CD4-positive, alpha-beta T cell treated with Interleukin-6 at 100 ng/mL for 8 hours (primary cell): Measurements from ENCODE around the gene PITX2.

Source experiments
- DNase-seq: peaks from one replicate; pipeline ENCODE4 v3.0.0-alpha.2; 2020; ENCODE audit warnings: mixed read lengths, low spot score

The PITX2 gene

DNA sequence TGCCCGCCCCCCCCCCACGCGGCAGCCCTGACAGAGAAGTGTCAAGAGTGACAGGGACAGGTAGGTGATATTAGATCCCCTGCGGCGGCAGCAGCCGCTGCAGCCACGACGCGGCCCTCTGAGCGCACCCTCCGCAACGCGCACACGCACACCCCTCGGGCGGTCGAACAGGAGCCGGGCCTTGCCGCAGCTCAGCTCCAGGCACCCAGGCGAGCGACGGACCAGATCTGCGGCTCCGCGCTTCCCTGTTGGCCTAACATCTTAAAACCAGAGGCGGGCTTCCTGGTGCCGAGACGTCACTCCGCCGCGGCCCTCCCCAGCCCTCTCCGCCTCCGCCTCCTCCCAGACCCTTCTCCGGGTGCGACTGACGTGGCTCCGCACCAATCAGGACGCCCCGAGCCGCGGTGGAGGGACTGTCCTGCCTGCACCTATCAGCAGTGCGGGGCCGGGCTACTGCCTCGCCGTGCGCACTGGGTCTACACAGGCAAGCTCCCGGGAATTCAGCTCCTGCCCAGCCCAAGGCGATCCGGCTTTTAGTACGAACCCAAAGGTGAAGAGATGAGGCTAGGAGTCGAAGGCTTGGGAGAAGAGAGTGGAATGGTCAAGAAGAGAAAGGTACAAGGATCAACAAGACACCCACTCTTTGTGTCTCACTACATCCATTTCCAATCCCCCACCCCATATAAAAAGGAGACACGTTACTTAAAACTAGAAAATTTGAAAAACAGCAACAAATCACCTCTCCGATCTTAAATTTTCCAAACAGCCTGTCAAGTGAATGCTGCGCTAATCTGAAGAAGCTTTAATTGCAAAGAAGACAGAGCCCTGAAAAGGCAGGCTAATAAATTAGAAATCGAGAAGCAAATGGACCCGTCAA, at the start of gene PITX2:
Gene PITX2, minus strand, starts transcription at position 237 of the 877 bp plus-strand sequence. CDS start 617 bp downstream, outside the sequence.
- DNase-seq, result no peak

DNA sequence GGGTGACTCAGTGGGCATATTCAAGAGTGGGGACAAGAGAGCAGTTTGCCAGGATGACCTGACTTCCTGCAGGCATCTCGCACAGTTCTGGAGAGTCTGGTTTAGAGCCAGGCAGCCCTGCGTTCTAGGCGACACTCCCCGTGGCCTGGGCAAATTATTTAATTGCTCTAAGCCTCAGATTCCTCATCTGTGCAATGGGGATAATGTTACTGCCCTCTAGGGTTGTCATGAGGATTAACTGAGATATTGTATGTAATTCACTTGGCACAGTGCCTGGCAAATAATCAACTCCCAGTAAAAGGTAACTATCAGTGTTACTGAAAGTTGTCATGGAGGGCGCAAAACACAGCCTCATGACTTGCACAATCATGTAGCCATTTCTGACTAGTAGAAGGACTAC, 48.8 kb upstream of the PITX2 start:
- no peak for DNase-seq

DNA sequence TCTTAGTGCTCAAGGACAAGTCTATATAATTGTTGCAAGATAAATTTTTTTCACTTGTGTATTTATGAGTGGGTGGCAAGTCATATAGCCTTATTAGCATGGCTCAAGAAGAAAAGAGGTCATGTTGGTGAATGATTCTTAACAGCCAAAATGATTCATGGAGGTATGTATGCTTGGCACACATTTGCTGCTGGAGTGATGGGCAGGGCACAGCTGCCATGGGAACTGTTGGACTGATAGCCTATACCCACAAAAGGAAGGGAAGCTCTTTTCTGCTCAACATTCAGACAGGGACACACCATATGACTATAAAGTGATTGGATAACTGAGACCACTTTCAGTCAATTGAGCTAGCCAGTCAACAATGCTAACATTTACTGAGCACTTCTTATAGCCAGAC, 46.8 kb upstream of the PITX2 start:
- no peak for DNase-seq

DNA sequence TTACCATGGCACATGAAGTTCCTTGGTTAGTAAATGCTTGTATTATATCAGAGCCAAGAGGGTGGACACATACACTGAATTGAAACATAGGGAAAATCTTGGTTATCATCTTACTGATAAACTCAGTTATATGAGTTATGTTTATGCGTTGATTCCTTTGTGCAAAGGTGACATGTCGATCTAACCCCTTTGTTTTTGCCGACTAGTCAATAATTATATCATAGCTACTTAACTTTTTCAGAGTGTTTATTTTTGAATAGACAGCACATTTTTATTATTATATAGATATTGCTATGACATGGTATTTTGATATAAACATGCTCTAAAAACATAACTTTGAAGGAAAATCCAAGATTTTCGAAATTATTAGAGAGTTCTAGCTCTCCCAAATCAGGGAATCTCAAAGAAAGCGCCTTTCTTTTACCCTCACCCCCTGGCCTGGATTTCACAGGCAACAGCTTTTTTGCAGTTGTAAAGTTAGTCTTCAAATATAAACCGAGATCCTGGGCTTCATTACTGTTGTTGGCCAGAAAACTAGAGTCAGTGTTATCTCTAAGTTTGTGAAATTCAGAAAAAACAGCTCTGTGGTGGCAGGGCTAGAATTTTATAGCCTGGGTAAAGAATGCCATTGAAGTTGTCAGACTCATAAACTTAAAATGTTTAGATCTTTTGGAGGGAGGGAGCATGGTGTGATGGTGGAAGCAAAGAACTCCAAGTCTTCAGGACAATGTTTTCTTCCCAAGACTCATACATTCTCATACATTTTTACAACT, 45.8 kb upstream of the PITX2 start:
- no peak for DNase-seq

DNA sequence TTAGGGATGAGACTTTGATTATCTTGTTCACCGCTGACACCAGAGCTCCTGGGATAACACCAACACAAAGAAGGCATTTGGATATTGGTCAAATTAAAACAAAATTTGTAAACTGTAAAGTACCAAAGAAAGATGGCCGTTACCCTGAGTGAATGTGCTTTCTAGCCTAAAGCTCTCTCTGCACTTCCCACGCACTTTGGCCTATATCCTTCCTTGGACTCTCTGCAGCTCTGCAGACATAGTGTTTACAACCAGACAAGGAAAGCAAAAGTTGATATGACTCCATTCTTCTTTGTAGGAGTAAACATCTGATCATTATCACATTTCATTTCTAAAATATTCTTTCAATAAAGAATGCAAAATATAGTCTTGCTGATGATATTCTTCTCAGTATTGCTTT, 44.8 kb upstream of the PITX2 start:
- no peak for DNase-seq

DNA sequence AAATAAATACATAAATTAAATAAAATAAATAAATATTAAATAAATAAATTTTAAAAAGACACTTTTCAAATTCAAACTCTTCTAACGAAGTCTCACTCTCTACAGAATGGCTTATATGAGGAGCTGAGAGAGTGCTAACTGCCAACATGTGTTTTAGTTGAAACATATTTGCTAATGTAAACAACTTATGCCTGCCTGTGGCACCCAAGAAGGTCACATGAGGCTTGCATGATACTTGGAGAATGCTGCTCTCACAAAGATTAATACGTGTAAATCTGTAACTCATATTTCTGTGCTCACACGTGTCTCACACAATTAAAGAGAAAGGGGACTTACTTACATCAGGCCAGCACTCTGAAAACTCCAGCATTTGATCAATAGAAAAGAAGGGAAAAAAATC, 43.2 kb upstream of the PITX2 start:
- no peak for DNase-seq

- DNase-seq, result no peak
These were observed 41.0 kb upstream of the PITX2 start for GRCh38 chr4:110663738-110664444.

- no peak for DNase-seq
These were observed 40.3 kb upstream of the PITX2 start for GRCh38 chr4:110663206-110663605.

GRCh38 chr4:110660755-110661154, 37.9 kb upstream of the PITX2 start:
- no peak for DNase-seq

- DNase-seq, result no peak
These were observed 31.4 kb upstream of the PITX2 start for GRCh38 chr4:110654254-110654635.

GRCh38 chr4:110653321-110654253, 30.7 kb upstream of the PITX2 start:
- DNase-seq, result no peak

- no peak for DNase-seq
These were observed 21.1 kb upstream of the PITX2 start for GRCh38 chr4:110644008-110644407.

DNA sequence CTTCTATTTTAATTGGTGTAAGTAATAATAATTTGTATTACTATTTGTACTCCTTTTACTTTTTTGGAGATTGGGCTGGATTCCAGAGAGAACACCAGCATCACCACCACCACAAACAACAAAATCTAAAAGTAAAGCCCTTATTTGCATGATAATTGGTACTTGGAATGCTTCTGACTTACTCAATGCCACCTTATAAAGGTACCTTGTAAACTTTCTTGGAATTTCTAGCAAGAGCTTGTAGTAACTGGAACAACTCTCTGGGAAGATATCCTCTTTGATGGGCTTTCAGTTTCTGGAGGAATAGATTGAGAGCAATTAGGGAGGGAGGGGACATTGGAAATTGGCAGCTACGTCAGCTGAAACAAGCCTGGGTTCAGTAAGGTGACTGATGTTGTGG, 20.2 kb upstream of the PITX2 start:
- no peak for DNase-seq

- no peak for DNase-seq
These were observed 18.3 kb upstream of the PITX2 start for GRCh38 chr4:110641218-110641617.

- no peak for DNase-seq
These were observed 17.7 kb upstream of the PITX2 start for GRCh38 chr4:110640576-110640975.

GRCh38 chr4:110639207-110640090, 16.6 kb upstream of the PITX2 start:
- DNase-seq, result no peak

DNA sequence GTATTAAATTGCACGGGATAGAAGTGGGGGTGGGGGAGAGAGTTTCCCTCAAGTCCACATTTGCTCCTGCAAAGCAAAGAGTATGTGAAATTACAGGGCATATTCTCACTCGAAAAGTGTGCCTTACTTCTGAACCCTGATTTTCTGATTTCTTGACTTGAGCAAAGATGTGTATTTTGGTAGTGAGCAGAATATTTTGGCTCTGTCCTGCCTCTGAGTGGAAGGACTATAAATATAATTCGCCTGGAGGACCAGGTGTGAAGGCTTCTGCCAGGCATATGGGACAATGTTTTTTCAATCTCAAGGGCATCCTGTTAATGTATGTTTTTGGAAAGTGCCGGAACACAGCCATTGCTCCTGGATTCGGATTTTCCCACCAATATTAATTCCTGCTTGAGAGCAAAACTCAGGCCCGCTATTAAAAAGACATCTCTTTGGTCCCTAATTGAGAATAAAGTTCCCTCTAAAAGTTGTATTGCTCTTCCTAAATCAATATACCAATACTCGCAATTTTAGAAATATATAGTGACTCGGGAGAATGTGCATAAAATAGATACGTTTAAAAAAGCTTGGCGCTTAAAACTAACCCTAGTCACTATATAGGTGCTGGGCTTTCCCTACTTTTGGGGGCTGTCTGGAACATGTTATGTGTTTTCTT, 15.3 kb upstream of the PITX2 start:
- DNase-seq, result no peak

DNA sequence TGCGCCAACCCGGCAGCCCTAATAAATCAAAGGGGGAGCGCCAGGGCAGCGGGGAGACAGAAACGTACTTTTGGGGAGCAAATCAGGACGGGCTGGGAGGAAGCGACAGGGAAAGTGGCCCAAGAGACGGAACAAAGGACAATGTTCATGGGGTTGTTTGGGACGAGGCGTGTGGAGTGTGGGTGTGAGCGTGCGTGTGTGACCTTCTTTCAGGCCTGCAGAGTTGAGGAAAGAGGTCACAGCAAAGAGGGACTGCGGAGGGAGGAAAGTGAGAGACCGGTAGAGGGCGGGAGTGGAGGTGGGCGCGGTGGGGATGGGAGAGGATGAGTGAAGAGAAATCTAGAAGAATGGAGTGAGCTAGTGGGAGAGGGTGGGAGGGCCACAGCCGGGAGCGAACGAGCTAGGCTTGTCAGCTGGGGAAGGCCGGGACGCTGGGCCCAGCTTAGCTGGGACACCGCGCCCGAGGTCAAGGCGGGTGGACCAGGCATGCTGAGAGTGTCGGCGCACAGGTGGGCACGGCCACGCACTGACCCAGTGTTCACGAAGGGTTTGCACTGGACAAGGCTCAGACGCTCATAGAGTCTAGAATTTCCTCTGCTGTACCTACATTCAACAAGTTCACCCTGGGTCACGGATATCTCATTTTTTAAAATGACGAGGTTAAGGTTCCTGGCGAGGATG, 14.7 kb upstream of the PITX2 start:
- DNase-seq, result no peak

DNA sequence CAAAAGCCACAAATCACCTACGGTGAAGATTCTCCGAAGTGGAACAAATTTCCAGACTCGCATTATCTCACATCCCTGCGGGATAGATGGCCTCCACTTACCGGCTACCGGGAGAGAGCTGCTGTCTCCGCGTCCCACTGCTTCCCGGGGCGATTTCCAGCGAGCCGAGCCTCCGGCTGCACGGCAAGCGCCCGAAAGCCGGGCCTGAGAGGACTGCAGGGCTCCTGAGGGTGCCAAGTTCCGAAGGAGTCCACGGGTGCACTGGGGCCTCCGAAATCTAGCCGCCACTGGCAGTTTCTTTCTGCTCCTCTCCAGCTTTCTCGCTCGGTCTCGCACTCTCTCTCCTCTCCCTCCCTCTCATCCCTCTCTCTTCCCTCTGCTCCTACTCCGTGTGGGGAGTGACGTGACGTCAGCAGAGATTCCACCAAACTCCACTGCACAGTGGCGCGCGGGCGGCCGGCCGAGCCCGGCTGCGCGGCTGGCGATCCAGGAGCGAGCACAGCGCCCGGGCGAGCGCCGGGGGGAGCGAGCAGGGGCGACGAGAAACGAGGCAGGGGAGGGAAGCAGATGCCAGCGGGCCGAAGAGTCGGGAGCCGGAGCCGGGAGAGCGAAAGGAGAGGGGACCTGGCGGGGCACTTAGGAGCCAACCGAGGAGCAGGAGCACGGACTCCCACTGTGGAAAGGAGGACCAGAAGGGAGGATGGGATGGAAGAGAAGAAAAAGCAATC, 14.0 kb upstream of the PITX2 start:
- no peak for DNase-seq
